Raji (cell line): ENCODE results near the gene ZSCAN1.

Source experiments
- POLR2A ChIP-seq: IDR thresholded peaks from 2 replicates; pipeline ENCODE4 v1.6.1; 2011; ENCODE audit warnings: low read depth, low read length, control low read depth; ENCODE audit not compliant: insufficient read depth

Gene ZSCAN1

DNA sequence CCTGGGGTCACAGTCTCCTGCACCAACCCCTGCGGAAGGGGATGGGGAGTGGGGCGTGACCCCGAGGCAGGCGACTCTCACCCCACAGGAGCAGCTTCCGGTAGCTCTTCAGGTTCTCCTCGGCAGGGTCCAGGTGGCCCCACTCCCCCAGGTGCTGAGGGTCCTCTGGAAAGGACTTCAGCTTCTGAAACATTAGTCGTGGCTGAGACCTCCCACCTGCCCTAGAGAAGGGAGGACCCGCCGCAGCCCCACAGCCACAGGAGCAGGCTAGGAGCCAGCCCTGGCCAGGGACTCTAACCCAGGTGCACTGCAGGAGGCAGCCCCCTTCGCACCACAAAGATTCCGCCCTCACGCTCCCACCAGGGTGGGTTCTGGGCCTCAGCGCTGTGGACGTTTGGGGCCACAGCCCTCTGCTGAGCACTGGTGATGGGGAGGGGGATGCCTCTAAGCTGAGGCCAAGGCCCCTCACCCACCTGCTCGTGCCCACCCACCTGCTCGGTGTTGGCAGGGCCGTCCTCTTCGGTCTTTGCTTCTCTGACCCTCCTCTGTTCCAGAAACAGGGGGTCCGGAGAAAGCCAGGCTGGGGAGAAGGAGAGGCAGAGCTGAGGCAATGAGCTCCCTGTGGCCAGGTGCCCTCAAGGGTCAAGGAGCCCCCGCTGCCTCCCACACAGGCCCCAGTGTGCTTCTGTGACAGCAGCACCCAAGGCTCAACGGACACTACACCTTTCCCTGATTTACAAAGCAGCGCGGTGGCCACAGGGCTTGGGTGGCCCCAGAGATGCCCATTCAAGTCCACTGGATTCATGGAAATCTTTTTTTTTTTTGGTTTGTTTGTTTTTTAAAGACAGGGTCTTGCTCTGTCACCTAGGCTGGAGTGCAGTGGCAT lies 53.2 kb downstream of the ZSCAN1 start:
- no peak for TF ChIP-seq POLR2A

DNA sequence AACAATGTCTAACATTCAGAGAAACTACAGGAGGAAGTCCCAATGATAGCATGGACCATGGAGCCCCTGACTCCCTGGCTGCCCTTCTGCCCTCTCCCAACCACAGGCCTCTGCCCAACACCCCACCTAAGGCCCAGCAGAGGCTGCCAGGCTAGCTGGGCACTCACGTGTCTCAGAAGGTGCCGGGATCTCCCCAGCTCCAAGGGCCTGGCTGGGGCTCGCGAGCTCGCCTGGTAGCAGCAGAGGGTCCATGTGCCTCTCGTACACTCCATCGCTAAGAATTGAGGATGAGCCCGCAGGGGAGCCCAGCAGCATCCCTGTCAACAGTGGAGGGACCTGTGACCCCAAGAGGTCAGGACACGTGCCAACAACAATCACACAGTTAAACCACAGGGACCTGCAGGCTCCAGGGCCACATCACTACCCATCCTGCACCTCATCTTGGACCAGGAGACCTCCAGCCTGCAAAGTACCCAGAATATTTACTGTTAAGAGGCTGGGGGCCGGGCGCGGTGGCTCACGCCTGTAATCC lies 54.8 kb downstream of the ZSCAN1 start:
- no peak for TF ChIP-seq POLR2A

DNA sequence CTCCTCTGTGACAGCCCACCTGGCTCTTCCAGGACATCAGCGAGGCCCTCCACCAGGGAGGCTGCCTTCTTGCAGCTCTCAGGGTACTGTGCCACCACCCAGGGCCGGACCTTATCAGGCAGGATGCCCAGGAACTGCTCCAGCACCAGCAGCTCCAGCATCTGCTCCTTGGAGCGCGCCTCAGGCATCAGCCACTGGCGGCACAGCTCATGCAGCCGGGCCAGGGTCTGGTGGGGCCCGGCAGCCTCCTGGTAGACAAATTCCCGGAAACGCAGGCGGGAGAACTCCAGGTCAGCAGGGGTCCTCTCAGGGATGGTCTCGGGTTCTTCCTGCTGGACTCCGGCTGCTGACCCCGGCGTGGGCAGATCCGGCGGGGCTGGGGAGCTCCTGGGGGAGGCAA lies 56.0 kb downstream of the ZSCAN1 start:
- TF ChIP-seq POLR2A, result no peak

DNA sequence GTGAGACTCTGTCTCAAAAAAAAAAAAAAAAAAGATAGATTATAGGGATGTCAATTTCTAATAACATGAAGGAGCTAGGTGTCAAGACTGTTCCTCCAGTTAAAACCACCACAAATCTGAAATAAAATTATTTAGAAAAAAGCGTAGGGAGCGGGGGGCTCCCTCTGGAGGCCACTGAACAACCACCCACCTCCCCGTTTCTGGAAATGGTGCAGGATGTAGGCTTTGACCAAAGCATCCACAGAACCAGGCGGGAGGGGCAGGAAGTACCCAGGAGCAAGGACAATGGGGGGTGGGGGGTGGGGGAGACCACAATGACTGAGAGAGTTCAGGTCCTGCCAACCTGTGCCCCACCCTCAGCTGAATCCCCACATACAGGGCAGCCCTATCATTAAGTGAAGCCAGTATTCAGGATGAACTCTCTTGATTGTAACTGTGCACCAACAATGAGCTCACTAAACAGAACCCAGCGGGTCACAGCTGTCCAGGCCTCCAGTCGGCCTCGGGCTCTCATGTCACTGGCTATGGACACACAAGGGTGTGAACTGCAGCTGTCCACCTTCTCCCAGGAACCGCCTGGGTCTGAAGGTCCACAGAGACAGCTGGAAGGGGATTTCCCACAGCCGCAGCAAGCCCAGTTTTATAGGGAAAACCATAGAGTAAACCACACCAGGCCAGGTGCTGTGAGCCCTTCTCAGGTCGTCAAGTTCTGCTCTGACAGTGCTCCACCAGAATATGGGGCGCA lies 57.6 kb downstream of the ZSCAN1 start:
- TF ChIP-seq POLR2A, result no peak

DNA sequence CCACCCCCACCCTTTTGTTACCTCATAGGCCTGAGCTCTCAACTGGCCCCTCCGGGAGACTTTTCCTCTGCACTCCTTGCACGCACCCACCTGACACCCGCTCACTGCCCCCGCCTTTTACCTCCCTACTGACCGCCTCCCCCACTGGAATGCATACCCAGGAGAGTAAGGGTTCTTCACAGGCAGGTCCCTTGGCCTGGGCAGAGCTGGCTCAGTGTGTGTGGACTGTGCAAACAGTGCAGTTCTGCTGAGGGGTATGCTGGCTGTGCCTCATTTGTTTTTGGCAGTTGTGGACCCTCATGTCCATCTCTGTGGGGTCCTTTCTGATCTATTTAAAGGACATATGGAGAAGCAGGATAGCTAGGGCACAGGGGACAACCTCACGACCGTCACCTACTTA lies 59.2 kb downstream of the ZSCAN1 start:
- no peak for TF ChIP-seq POLR2A

DNA sequence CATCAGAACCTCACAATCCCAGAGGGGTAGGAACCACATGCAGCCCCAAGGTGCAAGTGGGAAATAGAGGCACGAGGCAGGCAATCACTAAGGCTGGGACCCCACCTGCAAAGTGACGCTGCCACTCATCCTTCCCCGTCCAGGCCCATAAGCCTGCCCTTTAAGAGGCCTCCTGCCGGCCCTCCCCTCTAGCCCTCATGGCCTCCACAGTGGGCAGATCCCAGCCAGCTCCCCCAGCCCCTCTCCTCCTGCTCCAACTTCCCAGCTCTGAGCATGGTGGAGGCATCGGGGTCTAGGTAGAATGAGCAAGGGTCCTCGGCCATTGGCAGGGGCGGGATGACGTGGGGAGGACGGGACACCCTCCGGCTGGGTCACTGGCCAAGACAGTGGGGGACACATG lies 61.5 kb downstream of the ZSCAN1 start:
- no peak for TF ChIP-seq POLR2A

DNA sequence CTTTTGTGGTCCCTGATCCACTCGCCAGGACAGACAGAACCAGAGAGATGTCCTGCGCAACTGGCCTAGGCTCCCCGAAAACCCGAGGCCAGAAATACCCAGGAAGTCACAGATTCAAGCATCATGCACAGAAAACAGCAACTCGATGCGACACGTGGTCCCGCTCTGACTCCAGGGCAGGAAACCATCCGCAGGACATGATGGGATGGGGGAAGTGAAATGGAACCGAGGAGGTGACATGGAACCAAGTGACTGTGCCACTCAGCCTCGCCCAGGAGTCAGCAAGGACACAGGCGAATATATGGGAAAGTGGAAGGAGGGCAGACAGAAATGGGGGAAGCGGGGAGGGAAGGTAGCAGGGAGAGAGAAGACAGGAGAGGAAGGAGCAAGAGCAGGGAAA lies 63.1 kb downstream of the ZSCAN1 start:
- TF ChIP-seq POLR2A, result no peak

DNA sequence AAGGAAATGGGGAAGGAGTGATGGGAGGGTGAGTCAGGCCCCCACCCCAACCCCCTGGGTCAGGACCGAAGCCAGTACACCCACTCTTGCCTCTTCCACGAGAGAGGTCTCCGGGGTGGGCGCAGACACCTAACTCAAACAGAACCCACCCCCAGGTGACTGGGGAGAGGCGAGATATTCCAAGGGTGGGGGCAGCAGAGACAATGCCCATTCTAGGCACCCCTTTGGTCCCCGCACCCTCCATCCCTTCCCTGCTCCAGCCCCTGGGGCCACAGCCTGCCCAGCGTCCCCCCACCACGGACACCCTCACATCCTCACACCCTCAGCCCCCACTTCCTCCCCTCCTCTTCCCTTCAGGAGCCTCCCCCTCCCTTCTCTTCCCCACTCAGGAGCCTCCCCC lies 63.5 kb downstream of the ZSCAN1 start:
- no peak for TF ChIP-seq POLR2A

DNA sequence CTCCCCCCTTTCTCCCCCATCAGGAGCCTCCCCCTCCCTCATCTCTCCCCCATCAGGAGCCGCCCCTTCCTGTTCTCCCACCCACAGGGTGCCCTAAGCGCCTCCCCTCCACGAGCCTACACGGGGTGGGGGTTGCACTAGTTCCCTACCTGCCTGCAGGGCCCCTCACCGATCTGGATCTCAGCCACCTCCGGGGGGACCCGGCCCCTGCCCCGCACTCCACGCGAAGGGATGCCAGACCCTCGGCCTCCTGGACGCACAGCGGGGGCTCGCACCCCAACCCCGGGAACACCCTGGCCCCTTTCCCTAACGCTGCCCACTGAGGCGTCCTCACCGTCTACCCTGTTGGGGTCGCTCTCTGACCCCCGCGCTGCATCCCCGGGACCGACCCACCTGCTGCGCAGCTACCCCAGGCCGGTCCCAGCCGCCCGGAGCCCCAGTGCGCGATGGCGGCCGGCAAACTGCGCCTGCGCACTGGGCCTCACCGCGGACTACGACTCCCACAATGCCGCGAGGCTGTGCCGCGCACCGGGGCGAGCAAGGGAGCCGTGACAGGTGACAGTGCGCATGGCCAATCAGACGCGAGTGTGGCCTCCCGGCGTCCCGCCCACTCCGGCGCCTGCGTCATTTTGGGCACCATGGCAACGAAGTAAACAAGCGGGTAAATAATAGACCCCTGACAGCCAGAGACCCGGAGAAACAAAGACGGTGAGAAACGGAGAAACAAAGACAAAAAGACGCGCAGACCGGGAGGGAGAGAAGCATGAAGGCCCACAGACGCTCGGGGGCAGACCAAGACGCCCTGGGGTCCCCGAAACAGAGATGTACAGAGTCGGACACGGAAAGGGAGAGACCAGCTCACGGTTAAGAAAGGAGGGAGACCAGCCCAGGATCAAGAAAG lies 64.2 kb downstream of the ZSCAN1 start, which contains the start of gene ZSCAN18:
ZSCAN18 (minus strand) TSS at position 451 of the 901 bp plus-strand sequence. CDS start 7,964 bp downstream, outside the sequence.
- TF ChIP-seq POLR2A, result no peak

DNA sequence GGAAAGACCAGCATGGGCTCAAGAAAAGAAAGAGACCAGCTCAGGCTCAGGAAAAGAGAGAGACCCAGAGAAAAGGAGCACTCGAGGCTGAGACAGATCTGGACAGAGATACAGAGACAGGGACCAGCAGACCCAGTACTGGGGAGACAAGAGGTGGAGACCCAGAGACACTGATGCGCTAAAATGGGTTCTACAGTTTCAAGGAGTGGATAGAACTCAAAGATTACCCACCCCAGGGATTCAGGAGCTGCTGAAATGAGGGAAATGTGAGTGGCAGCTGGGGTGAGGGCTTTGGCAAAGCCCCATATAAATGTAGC lies 64.8 kb downstream of the ZSCAN1 start:
- no peak for TF ChIP-seq POLR2A
